Left cardiac atrium (tissue), 4 donors: ENCODE results near the gene TJP1. TPM values are rescaled to one million over a fixed set of nuclear protein-coding genes. Genes with fewer than 3 reads are reported as not detected.
"Not testable (repeated sequence)": the region's sequence is repeated elsewhere in the genome, so short reads cannot be mapped to it uniquely, and the experiment has no call there.

Experiments
- ATAC-seq, 2 donors: fragments of 200-7000 bp; cut with Tn5 transposase; one replicate each; pipeline ENCODE4 v1.9.1; 2020; ENCODE audit warnings: mild to moderate bottlenecking in 2 of 2, moderate library complexity in 2 of 2
- DNase-seq: peaks from one replicate; pipeline ENCODE4 v3.0.0-alpha.2; 2020
- intact Hi-C, 2 donors: fragments of 100-400 bp; cut with DNase I; formaldehyde crosslinking; loops; one replicate each; pipeline versions ENCODE4 v1.14.1 to v1.15.1; 2022 to 2023
- total RNA-seq, 2 donors: library from RNA; stranded (reverse); fragmentation: NEBNext Ultra II Directional; extraction: Animal tissue kit (Norgen Biotek cat#: 25700); gene quantifications; one replicate each; pipeline ENCODE4 v1.2.1, GENCODE V29; 2021
- donor health status: DM: no; HTN: yes; CAD: no.
- donor health status: DM: no; HTN: yes; CAD: no; lungs with severe emphysema.
- donor health status: DM: yes; HTN: yes; CAD: no.
- donor health status: Dilated cardiomyopathy.

TJP1 gene
- total RNA-seq, 2 donors from 2014 or later: 85.2 to 95.9 TPM

- no peak for ATAC-seq
- intact Hi-C loops: loop anchor here in 1 of 2 donors (5.0 kb wide), 1 partner anchor 259 kb away; no protein-coding TSS in a partner anchor
- no peak for DNase-seq
Observed at GRCh38 chr15:29678504-29679034, 143.7 kb downstream of the TJP1 start.

GRCh38 chr15:29677871-29678461 lies 144.3 kb downstream of the TJP1 start:
- intact Hi-C loops: loop anchor here in 1 of 2 donors (5.0 kb wide), 1 partner anchor 259 kb away; no protein-coding TSS in a partner anchor
- DNase-seq (no peak), ATAC-seq (peak in 1 of 2 donors; percentile 27)

GRCh38 chr15:29677455-29677854 lies 144.8 kb downstream of the TJP1 start:
- no peak for DNase-seq
- intact Hi-C loops: loop anchor here in 1 of 2 donors (5.0 kb wide), 1 partner anchor 260 kb away; no protein-coding TSS in a partner anchor
- ATAC-seq: no peak

GRCh38 chr15:29676961-29677402 lies 145.3 kb downstream of the TJP1 start:
- intact Hi-C loops: loop anchor here in 1 of 2 donors (5.0 kb wide), 1 partner anchor 260 kb away; no protein-coding TSS in a partner anchor
- ATAC-seq (peak in 1 of 2 donors; percentile 21), DNase-seq (no peak)

GRCh38 chr15:29676374-29676960 lies 145.8 kb downstream of the TJP1 start:
- not testable (repeated sequence) for DNase-seq, ATAC-seq
- intact Hi-C loops: loop anchor here in 1 of 2 donors (5.0 kb wide), 1 partner anchor 261 kb away; no protein-coding TSS in a partner anchor

- ATAC-seq (no peak), DNase-seq (no peak)
- intact Hi-C loops: loop anchor here in 1 of 2 donors (5.0 kb wide), 1 partner anchor 261 kb away; no protein-coding TSS in a partner anchor
Observed at GRCh38 chr15:29675791-29676301, 146.4 kb downstream of the TJP1 start.

- ATAC-seq: peak; percentile 80 to 83
- DNase-seq: peak; percentile 60
- intact Hi-C loops: loop anchor here in 1 of 2 donors (5.0 kb wide), 1 partner anchor 262 kb away; no protein-coding TSS in a partner anchor
Observed at GRCh38 chr15:29674661-29675533, 147.4 kb downstream of the TJP1 start.

- intact Hi-C loops: no loop called here
- ATAC-seq (no peak), DNase-seq (no peak)
Observed at GRCh38 chr15:29672923-29673809, 149.1 kb downstream of the TJP1 start.

GRCh38 chr15:29672446-29672845 lies 149.8 kb downstream of the TJP1 start:
- intact Hi-C loops: no loop called here
- DNase-seq (no peak), ATAC-seq (no peak)

GRCh38 chr15:29672046-29672445 lies 150.2 kb downstream of the TJP1 start:
- DNase-seq, ATAC-seq, intact Hi-C loops: not testable (repeated sequence)

- peak in 1 of 2 donors; percentile 72 for ATAC-seq
- no peak for DNase-seq
- intact Hi-C loops: no loop called here
Observed at GRCh38 chr15:29670998-29671981, 151.0 kb downstream of the TJP1 start.

- DNase-seq (no peak), ATAC-seq (no peak)
- intact Hi-C loops: no loop called here
Observed at GRCh38 chr15:29670266-29670665, 152.0 kb downstream of the TJP1 start.

- no peak for ATAC-seq
Observed at GRCh38 chr15:29669823-29670222, 152.4 kb downstream of the TJP1 start.

GRCh38 chr15:29668120-29668602 lies 154.1 kb downstream of the TJP1 start:
- intact Hi-C loops: loop anchor here (5.0 to 10.0 kb wide), 2 partner anchors 269 to 377 kb away; no protein-coding TSS in a partner anchor
- peak; percentile 73 to 90 for ATAC-seq
- peak; percentile 72 for DNase-seq

More at GRCh38 chr15:29669823-29670222, 152.4 kb downstream of the TJP1 start:
- intact Hi-C loops: loop anchor here (5.0 to 10.0 kb wide), 2 partner anchors 267 to 375 kb away; no protein-coding TSS in a partner anchor
- DNase-seq: no peak

GRCh38 chr15:29666241-29666640 lies 156.0 kb downstream of the TJP1 start:
- ATAC-seq (no peak), DNase-seq (no peak)
- intact Hi-C loops: loop anchor here (5.0 to 10.0 kb wide), 2 partner anchors 271 to 379 kb away; no protein-coding TSS in a partner anchor

- ATAC-seq (no peak), DNase-seq (no peak)
- intact Hi-C loops: loop anchor here (5.0 to 10.0 kb wide), 2 partner anchors 272 to 379 kb away; no protein-coding TSS in a partner anchor
Observed at GRCh38 chr15:29665444-29666003, 156.7 kb downstream of the TJP1 start.
